NCI-H524 treated with DMSO at 0.1 percent for 48 hours (cell line): Measurements from ENCODE around the gene AP1M1.
"Not testable (repeated sequence)": the region's sequence is repeated elsewhere in the genome, so short reads cannot be mapped to it uniquely, and the experiment has no call there.

Experiments used
- DNase-seq: peaks from one replicate; lab custom pipeline; 2025; lab: John Stamatoyannopoulos, UW

Gene AP1M1

DNA sequence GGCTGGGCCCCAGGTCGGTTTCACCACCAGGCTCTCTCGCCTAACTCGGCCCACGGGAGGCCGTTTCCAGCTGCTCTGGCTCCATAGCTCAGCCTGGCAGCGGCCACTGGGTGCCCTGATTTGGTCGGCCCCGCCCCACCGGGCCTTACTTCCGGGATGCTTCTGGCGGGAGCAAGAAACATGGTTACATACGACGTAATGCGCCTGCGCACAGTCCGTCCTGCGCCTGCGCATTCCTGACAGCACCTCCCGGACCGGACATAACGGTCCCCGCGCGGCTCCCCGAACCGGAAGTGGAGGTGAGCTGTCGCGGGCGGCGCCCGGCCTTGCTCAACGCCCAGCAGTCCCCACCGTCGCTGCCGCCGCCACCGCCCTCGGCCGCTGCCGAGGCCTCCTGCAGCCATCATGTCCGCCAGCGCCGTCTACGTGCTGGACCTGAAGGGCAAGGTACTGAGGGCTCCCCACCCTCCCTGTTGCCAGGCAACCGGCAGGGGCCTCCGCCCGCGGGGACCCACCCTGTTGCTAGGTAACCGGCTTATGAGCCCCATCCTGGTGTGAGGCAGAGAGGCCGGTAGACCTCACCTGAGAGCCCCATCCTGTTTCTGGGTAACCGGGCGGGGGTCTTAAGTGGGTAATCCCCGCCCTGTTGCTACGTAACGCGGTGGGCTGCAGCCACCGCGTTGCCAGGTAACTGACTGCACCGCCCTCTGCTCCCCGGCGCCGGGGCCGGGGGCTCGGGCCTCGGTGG is at the start of gene AP1M1:
AP1M1 (plus strand) TSS at position 290 of the 748 bp plus-strand sequence; CDS start at position 406, 116 bp downstream.
- peak; percentile 92 for DNase-seq

- no peak for DNase-seq
These were observed 49.1 kb upstream of the AP1M1 start for GRCh38 chr19:16148443-16149229.

DNA sequence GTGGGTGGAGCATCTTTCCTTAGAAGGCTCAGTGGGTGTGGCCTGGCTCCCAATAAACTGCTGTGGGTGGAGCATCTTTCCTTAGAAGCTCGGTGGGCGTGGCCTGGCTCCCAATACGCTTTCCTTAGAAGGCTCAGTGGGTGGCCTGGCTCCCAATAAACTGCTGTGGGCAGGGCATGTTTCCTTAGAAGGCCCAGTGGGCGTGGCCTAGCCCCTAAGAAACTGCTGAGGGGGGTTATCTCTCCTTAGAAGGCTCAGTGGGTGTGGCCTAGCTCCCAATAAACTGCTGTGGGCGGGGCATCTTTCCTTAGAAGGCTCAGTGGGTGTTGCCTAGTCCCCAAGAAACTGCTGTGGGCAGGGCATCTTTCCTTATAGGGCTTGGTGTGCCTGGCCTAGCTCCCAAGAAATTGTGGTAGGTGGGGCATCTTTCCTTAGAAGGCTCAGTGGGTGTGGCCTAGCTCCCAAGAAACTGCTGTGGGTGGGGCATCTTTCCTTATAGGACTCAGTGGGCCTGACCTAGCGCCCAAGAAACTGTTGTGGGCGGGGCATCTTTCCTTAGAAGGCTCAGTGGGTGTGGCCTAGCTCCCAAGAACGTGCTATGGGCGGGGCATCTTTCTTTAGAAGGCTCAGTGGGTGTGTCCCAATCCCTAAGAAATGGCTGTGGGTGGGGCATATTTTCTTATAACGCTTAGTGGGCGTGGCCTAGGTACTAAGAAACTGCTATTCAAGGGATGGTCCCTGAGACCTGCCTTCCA is 44.0 kb upstream of the AP1M1 start:
- no peak for DNase-seq

- DNase-seq, result no peak
These were observed 43.2 kb upstream of the AP1M1 start for GRCh38 chr19:16154557-16154956.

GRCh38 chr19:16155128-16155527 is 42.6 kb upstream of the AP1M1 start:
- no peak for DNase-seq

DNA sequence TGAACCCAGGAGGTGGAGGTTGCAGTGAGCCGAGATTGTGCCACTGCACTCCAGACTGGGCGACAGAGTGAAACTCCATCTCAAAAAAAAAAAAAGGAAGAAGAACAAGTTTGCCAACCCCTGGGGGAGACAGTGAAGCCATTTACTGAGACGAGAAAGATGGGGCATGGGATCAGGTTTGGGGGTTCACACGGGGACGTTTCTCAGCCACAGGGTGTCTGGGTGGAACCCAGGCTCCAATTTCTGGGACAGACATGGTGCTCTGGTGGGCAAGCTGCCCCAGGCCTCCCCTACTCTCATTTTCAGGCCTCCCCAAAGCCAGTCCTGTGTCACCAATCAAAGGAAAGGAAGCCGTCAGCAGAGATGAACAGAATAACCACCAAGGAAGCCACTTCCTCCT is 40.8 kb upstream of the AP1M1 start:
- no peak for DNase-seq

DNA sequence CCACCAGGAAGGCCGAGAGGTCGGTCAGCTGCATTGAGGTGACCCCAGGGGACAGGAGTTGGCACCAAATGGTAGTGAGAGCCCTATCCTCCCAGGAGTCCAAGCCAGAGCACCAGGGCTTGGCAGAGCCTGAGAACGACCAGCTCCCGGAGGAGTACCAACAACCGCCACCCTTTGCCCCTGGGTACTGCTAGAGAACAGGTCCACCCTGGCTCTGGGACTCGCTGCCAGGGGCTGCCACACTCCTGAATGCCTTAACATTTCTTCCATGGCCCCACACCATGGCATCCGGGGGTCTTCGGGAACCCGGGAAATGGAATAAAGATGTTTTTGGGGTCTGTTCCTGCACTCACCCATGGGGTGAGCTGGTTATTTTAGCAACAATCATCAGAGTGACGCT is 40.1 kb upstream of the AP1M1 start:
- DNase-seq, result no peak

DNA sequence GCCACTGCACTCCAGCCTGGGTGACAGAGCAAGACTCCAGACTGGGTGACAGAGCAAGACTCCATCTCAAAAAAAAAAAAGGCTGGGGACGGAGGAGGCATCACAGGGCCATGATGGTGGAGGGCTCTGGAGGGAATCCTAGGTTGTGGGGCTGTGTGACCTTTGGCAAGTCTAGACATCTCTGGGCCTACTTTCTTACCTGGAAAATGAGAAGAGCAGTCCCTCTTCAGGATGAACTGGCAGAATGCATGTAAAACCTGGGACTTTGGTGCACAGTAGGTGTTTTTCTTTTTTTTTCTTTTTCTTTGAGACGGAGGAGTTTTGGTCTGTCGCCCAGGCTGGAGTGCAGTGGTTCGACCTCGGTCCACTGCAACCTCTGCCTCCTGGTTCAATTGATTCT is 38.1 kb upstream of the AP1M1 start:
- DNase-seq, result no peak

DNA sequence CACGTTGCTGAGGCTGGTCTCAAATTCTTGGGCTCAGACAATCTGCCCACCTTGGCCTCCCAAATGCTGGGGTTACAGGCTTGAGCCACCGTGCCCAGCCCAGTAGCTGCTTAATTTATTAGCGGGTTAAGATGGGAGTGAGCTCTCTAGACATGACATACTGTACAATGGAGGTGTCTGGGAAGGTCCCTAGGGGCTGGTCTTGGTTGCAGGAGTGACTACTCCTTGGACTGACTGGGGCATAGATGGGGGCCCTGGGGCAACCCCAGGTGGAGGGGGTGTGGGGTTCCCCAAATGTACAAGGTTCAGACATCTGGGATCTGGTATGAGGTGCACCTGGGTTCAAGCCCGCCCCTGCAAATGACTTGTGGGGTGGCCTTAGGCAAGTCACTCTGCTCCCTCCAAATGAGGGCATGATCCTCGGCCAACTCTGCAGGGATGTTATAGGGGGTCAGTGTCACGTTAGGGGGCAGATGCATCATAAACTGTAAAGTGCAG is 37.2 kb upstream of the AP1M1 start:
- no peak for DNase-seq

- no peak for DNase-seq
These were observed 36.7 kb upstream of the AP1M1 start for GRCh38 chr19:16160943-16161560.

- DNase-seq, result no peak
These were observed 35.9 kb upstream of the AP1M1 start for GRCh38 chr19:16161840-16162239.

DNA sequence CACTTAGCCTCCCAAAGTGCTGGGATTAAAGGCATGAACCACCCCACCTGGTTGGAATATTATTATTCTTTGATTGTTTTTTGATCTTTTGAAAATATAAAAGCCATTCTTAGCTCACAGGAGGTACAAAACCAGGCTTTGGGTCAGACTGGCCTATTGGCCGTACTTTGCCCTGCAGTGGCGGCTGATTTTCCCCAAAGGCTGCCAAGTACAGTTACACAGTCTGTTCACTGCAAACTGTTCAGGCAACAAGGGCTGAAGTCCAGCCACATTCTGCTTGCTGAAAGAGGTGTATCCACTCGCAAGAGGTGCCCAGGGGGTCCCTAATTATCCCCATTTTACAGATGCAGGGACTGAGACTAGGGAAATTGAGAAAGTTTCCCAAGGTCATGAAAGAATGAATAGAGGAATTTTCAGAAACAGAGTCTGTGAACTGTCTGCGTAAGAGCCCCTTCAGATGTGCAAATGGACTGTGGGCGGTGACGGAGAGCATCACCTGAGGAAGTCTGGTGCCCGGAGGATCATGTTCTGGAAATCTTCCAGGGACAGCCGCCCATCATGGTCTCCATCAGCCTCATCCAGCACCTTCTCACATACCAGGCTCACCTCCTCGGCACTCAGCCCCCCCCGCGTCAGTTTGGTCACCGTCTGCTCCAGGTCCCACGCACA is 33.4 kb upstream of the AP1M1 start:
- no peak for DNase-seq

DNA sequence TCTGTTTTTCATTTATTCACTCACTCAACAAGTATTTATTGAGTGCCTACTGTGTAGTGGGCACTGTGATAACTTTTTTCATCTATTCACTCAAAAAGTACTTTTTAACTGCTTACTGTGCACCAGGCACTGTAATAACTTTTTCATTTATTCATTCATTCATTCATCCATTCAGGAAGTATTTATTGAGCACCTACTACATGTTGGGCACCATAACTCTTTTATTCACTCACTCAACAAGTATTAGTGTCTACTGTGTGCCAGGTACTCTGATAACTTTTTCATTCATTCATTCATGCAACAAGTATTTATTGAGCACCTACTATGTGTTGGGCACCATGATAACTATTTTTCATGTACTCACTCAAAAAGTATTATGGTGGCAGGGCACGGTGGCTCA is 31.3 kb upstream of the AP1M1 start:
- no peak for DNase-seq

DNA sequence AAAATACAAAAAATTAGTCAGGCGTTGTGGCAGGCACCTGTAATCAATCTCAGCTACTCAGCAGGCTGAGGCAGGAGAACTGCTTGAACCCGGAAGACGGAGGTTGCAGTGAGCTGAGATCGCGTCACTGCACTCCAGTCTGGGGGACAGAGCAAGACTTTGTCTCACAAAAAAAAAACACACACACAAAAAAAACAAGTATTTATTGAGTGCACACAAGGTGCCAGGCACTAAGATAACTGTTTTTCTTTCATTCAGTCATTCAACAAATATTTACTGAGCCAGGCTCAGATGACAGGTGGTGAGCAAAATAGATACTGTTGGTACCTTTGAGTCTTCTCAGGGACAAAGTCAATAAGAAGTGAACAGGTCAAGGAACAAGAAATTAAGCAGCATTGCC is 30.7 kb upstream of the AP1M1 start:
- DNase-seq, result no peak

- DNase-seq, result no peak
These were observed 29.1 kb upstream of the AP1M1 start for GRCh38 chr19:16168465-16169081.

DNA sequence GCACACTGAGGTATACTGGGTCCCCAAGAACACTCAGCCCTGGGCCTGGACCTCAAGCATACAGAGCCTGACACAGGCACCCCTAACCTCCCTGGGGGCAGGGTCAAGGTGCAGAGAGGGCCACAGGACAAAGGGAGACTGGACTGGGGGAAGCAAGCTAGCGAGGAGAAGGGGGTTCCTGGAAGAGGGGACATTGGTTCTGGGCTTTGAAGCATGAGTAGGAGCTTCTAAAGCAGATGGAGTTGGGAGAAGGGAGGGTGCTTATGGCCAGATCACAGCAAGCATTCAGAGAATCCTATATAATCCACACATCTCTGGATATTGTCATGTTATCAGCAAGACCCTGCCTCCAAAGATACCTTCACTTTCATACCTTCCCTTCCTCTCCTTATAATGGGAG is 27.6 kb upstream of the AP1M1 start:
- no peak for DNase-seq

GRCh38 chr19:16175954-16176353 is 21.8 kb upstream of the AP1M1 start:
- no peak for DNase-seq

GRCh38 chr19:16178866-16179265 is 18.8 kb upstream of the AP1M1 start:
- DNase-seq, result not testable (repeated sequence)

DNA sequence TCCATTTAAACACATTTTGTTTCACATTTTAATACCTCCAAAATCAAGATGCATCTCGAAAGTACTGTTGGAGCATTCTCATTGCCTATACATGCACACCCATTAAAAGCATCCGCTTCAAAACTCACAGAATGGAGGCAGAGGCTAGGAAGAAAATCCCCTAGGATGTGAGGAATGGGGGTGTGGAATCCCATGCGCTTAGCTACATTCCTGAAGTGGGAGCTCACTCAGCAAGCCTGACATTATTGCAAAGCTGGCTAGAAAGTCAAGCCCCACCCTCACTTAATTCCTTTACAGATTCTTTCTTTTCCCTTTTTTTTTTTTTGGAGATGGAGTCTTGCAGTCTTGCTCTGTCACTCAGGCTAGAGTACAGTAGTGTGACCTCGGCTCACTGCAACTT is 17.1 kb upstream of the AP1M1 start:
- DNase-seq, result no peak

DNA sequence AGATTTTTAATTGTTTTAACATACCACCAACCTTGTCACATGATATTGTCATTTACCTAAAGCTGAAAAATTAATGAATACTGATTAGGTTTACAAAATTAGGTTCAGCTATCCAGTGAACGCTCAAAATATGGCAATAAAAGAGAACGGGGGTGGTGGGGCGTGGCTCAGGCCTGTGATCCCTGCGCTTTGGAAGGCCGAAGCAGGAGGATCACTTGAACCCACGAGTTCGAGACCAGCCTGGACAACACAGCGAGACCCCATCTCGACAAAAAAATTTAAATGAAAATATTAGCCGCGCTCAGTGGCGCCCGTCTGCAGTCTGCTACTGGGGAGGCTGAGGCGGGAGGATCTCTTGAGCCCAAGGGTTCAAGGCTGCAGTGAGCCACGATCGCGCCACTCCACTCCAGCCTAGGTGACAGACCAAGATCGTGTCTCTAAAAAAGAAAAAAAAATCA is 13.0 kb upstream of the AP1M1 start:
- no peak for DNase-seq
